GM20431 (cell line): ENCODE results near the gene HMGB2.

Experiments used
- in situ Hi-C: fragments of 300-500 bp; cut with MseI, MboI; formaldehyde crosslinking; loops from one replicate; pipeline ENCODE4 v1.15.0; 2020; ENCODE audit warnings: low sequenced_read_pairs; ENCODE audit not compliant: unreplicated experiment

HMGB2 gene

GRCh38 chr4:173337463-173337862 is 3.3 kb upstream of the HMGB2 start:
- in situ Hi-C loops, result no loop called here

GRCh38 chr4:173334891-173335752 is 964 bp upstream of the HMGB2 start:
- in situ Hi-C loops, result no loop called here

- in situ Hi-C loops, result no loop called here
These were observed 487 bp downstream of the HMGB2 start for GRCh38 chr4:173333658-173334084.

- in situ Hi-C loops, result no loop called here
These were observed 1.0 kb downstream of the HMGB2 start for GRCh38 chr4:173332963-173333657.

- in situ Hi-C loops, result no loop called here
These were observed 2.1 kb downstream of the HMGB2 start for GRCh38 chr4:173332021-173332487.

- in situ Hi-C loops, result no loop called here
These were observed 3.6 kb downstream of the HMGB2 start for GRCh38 chr4:173330590-173330989.

GRCh38 chr4:173328236-173328901 is 5.8 kb downstream of the HMGB2 start:
- in situ Hi-C loops, result no loop called here

GRCh38 chr4:173325007-173325736 is 9.0 kb downstream of the HMGB2 start:
- in situ Hi-C loops, result no loop called here

- in situ Hi-C loops, result loop anchor here (10.0 kb wide), 1 partner anchor 95 kb away; no protein-coding TSS in a partner anchor
These were observed 14.5 kb downstream of the HMGB2 start for GRCh38 chr4:173319696-173320095.

GRCh38 chr4:173318648-173319211 is 15.4 kb downstream of the HMGB2 start:
- in situ Hi-C loops, result loop anchor here (10.0 kb wide), 1 partner anchor 96 kb away; no protein-coding TSS in a partner anchor

- in situ Hi-C loops, result loop anchor here (10.0 kb wide), 1 partner anchor 97 kb away; no protein-coding TSS in a partner anchor
These were observed 15.9 kb downstream of the HMGB2 start for GRCh38 chr4:173318240-173318639.

- in situ Hi-C loops, result loop anchor here (10.0 kb wide), 1 partner anchor 98 kb away; no protein-coding TSS in a partner anchor
These were observed 17.2 kb downstream of the HMGB2 start for GRCh38 chr4:173317004-173317403.

GRCh38 chr4:173316060-173316459 is 18.1 kb downstream of the HMGB2 start:
- in situ Hi-C loops, result loop anchor here (10.0 kb wide), 1 partner anchor 99 kb away; no protein-coding TSS in a partner anchor

GRCh38 chr4:173314715-173315114 is 19.4 kb downstream of the HMGB2 start:
- in situ Hi-C loops, result loop anchor here (10.0 kb wide), 1 partner anchor 100 kb away; no protein-coding TSS in a partner anchor

- in situ Hi-C loops, result loop anchor here (10.0 kb wide), 1 partner anchor 103 kb away; no protein-coding TSS in a partner anchor
These were observed 22.8 kb downstream of the HMGB2 start for GRCh38 chr4:173311368-173311767.

GRCh38 chr4:173307778-173308177 is 26.4 kb downstream of the HMGB2 start:
- in situ Hi-C loops, result no loop called here

GRCh38 chr4:173301518-173302201 is 32.5 kb downstream of the HMGB2 start:
- in situ Hi-C loops, result no loop called here

GRCh38 chr4:173294444-173294843 is 39.7 kb downstream of the HMGB2 start:
- in situ Hi-C loops, result no loop called here

- in situ Hi-C loops, result no loop called here
These were observed 40.5 kb downstream of the HMGB2 start for GRCh38 chr4:173293663-173294062.
